Thymus (tissue), 11 donors: Measurements from ENCODE around the gene VTA1. TPM values are rescaled to one million over a fixed set of nuclear protein-coding genes. Genes with fewer than 3 reads are reported as not detected.
"Not testable (repeated sequence)": the region's sequence is repeated elsewhere in the genome, so short reads cannot be mapped to it uniquely, and the experiment has no call there.

ENCODE experiments used
- DNase-seq, 9 donors: peaks; one replicate each; pipeline ENCODE4 v3.0.0-alpha.2; 2013; ENCODE audit warnings: low spot score in 9 of 9, low read depth in 6 of 9, missing footprints in 1 of 9
- H3K27ac ChIP-seq, 2 donors: one replicate each; pipeline ENCODE4 v1.5.1; 2013; ENCODE audit warnings: control low read depth in 1 of 2, low read depth in 1 of 2, low read length in 1 of 2, mild to moderate bottlenecking in 1 of 2, moderate library complexity in 1 of 2
- H3K27me3 ChIP-seq, 2 donors: one replicate each; pipeline ENCODE4 v1.5.1; 2013; ENCODE audit warnings: low read length in 1 of 2; ENCODE audit not compliant: control insufficient read depth in 2 of 2, insufficient read depth in 1 of 2
- H3K36me3 ChIP-seq, 2 donors: one replicate each; pipeline ENCODE4 v1.5.1; 2013; ENCODE audit warnings: low read length in 1 of 2, mild to moderate bottlenecking in 1 of 2, moderate library complexity in 1 of 2; ENCODE audit not compliant: control insufficient read depth in 2 of 2, insufficient read depth in 2 of 2
- H3K4me1 ChIP-seq, 2 donors: one replicate each; pipeline ENCODE4 v1.5.1; 2013; ENCODE audit warnings: low read length in 2 of 2; ENCODE audit not compliant: control insufficient read depth in 2 of 2, insufficient read depth in 2 of 2
- H3K4me3 ChIP-seq, 2 donors: one replicate each; pipeline ENCODE4 v1.5.1; 2013; ENCODE audit warnings: low read length in 2 of 2, control low read depth in 1 of 2, mild to moderate bottlenecking in 1 of 2
- H3K9me3 ChIP-seq, 2 donors: one replicate each; pipeline ENCODE4 v1.5.1; 2013; ENCODE audit warnings: low read length in 1 of 2, mild to moderate bottlenecking in 1 of 2; ENCODE audit not compliant: control insufficient read depth in 2 of 2, insufficient read depth in 1 of 2
- WGBS: extraction: QIAGEN DNeasy Blood & Tissue Kit; methylation state at CpG from one replicate; pipeline ENCODE4 v1.1.7; 2013; 5-methylcytosine and 5-hydroxymethylcytosine counted together
- polyA plus RNA-seq: library from polyadenylated mRNA; stranded (reverse); fragments of 200-250 nt; gene quantifications from one replicate; pipeline ENCODE4 v1.2.3, GENCODE V29; 2013
- total RNA-seq: library from RNA; stranded (reverse); fragments of 120-200 nt; gene quantifications from one replicate; pipeline ENCODE4 v1.2.4, GENCODE V29; 2013
- donor health status: healthy.

Gene VTA1
- total and polyA plus RNA-seq, 2 donors, result 35.7 to 57.1 TPM

DNA sequence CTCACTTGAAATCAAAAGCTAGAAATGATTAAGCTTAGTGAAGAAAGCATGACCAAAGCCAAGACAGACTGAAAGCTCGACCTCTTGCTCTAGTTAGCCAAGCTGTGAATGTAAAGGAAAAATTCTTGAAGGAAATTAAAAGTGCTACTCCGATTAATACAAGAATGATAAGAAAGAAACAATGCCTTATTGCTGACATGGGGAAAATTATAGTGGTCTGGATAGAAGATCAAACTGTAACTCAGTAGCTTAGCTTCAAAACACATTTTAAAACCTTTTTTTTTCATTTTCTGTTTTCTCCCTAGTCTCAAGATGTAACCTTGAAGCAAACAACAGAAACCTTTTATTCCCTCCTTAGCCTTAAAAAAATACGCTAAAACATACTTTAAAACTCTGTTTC is 25.7 kb upstream of the VTA1 start:
- no peaks in the 10 kb centered on the region for H3K36me3 ChIP-seq
- no peak overlapping the region for H3K27ac ChIP-seq
- H3K27me3 ChIP-seq, result no peaks in the 10 kb centered on the region
- H3K4me1 ChIP-seq, result no peaks in the 10 kb centered on the region
- no peaks in the 10 kb centered on the region for H3K9me3 ChIP-seq
- WGBS, result 91% methylated on average over 3 of the region's 3 CpGs
- DNase-seq, result no peak
- H3K4me3 ChIP-seq, result no peak overlapping the region

DNA sequence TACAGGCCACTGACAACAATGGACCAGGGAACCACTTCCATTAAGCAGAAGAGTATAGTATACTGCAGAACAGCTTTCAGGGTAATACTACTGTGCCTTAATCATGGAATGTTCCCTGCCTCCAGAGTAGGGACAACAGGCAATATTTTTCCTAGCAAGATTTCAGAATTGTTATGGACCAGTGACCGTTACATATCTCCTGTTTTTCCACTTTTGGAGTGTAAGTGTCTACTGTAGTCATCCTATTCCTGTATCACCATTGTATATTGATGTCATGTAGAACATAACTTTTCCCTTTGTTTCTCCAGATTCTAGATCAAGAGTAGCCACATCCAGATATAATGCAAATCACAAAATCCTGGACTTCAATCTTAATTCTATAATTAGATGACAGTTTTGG is 16.2 kb upstream of the VTA1 start:
- Histone ChIP-seq H3K4me3 (no peak overlapping the region), H3K27me3 (no peaks in the 10 kb centered on the region), H3K27ac (no peak overlapping the region), H3K4me1 (no peaks in the 10 kb centered on the region), H3K9me3 (no peaks in the 10 kb centered on the region), H3K36me3 (no peaks in the 10 kb centered on the region)
- DNase-seq, result no peak
- WGBS, result 98% methylated on average over 1 of the region's 1 CpG

DNA sequence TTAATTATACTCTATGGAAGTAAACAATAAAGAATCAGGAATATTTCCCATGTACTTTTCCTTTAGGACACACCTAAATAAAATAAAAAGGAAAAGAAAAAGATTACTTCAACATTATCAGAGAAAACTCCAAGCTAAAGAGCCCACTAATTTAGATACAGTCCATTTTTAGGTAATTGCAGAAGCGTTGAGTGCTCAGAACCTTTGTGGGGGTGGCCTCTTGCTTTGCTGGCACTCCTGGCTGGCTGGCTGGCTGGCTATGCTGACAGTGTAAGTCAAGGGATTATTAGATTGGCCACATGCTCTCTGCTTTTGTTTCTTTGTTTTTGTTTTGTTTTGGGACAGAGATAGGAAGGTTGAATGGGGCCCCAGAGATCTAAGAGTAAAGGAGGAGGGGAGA is 14.4 kb upstream of the VTA1 start, which contains the start of gene GJE1:
Gene GJE1, plus strand, starts transcription at position 301 of the 400 bp plus-strand sequence. CDS start 234 bp downstream, outside the sequence.
- no peak within 1 kb of the TSS for H3K27ac ChIP-seq

DNA sequence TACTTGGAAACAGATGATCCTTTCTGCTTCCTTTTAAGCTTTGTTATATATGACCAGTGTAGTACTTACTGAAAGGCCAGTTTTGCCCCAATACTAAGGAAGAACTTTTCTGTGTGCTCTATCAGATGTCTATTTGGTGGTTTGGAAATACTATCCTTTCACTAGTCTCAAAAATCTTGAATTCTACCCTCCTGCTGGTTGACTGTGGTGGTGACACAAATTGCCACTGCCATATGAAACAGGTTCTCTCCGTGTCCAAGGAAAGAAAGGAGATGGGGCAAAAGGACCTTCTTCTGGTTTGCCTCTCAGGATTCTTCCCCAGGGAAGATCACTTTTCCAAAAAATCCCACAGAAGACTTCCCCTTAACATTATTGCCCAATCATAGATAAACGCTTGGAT is 8.2 kb upstream of the VTA1 start:
- Histone ChIP-seq H3K9me3 (no peaks in the 10 kb centered on the region), H3K4me3 (no peak overlapping the region), H3K36me3 (no peaks in the 10 kb centered on the region), H3K27me3 (no peaks in the 10 kb centered on the region), H3K27ac (no peak overlapping the region), H3K4me1 (no peaks in the 10 kb centered on the region)
- no peak for DNase-seq
- 50% methylated on average over 2 of the region's 2 CpGs for WGBS

More for the DNA sequence above, 14.4 kb upstream of the VTA1 start, which contains the start of gene GJE1:
- H3K27me3 ChIP-seq, result no peaks in the 10 kb centered on the region
- no peak within 1 kb of the TSS for H3K4me3 ChIP-seq
- H3K4me1 ChIP-seq, result no peaks in the 10 kb centered on the region
- WGBS, result 92% methylated on average over 1 of the region's 1 CpG
- no peak for DNase-seq
- no peaks in the 10 kb centered on the region for H3K9me3 ChIP-seq
- no peaks in the 10 kb centered on the region for H3K36me3 ChIP-seq

DNA sequence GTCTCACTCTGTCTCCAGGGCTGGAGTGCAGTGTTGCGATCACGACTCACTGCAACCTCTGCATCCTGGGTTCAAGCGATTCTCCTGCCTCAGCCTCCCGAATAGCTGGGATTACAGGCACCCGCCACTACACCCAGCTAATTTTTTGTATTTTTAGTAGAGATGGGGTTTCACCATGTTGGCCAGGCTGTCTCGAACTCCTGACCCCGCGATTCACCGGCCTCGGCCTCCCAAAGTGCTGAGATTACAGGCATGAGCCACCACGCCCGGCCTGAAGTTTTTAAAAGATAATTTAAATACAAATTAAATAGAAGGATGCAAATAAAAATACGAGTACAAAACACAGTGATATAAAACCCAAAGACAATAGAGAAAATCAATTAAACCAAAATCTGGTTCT is 5.5 kb upstream of the VTA1 start:
- not testable (repeated sequence) for H3K4me3 ChIP-seq, DNase-seq, H3K27me3 ChIP-seq, H3K36me3 ChIP-seq, H3K4me1 ChIP-seq, H3K27ac ChIP-seq, H3K9me3 ChIP-seq
- WGBS, result 98% methylated on average over 13 of the region's 13 CpGs

DNA sequence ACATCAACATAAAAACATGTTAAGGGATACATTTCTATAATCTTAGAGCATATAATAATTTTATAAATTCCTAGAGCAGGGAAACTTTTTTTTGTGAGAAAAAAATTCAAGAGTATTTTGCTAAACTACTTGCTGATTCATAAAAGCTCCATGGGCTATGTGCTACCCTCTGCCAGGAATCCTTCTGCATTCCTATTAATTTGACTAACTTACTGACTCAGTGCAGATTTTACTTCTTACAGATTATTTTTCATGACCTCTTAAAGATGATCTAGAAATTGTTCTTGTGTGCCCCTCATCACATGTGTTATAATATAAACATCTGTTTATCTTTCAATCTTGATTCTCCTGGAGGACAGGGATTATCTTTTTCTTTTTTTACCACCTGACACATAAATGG is 5.7 kb downstream of the VTA1 start:
- H3K36me3 ChIP-seq, result no peaks in the 10 kb centered on the region
- H3K9me3 ChIP-seq, result no peaks in the 10 kb centered on the region
- H3K4me1 ChIP-seq, result no peaks in the 10 kb centered on the region
- H3K27ac ChIP-seq, result no peak overlapping the region
- no peak for DNase-seq
- no peak overlapping the region for H3K4me3 ChIP-seq
- H3K27me3 ChIP-seq, result no peaks in the 10 kb centered on the region

DNA sequence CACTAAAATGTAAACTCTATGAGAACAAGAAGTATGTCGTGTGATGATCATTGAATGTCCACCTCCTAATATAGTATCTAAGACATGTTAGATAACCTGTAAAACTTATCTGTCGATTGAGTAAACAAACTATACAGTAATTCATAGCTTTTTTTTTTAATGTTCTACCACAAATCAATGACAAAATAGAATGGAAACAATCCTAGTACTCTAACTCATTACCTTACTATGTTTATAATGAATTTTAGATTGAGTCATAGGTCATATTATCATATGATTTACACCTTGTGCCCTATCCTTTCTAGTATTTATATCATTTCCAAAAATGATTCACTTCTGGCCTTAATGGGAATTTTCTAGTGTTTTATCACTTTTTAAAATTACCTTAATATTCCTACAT is 6.1 kb downstream of the VTA1 start:
- no peaks in the 10 kb centered on the region for H3K9me3 ChIP-seq
- no peaks in the 10 kb centered on the region for H3K36me3 ChIP-seq
- no peak overlapping the region for H3K27ac ChIP-seq
- H3K4me3 ChIP-seq, result no peak overlapping the region
- whole genome bisulfite sequencing, result 69% methylated on average over 2 of the region's 2 CpGs
- no peak for DNase-seq
- no peaks in the 10 kb centered on the region for H3K27me3 ChIP-seq
- no peaks in the 10 kb centered on the region for H3K4me1 ChIP-seq

DNA sequence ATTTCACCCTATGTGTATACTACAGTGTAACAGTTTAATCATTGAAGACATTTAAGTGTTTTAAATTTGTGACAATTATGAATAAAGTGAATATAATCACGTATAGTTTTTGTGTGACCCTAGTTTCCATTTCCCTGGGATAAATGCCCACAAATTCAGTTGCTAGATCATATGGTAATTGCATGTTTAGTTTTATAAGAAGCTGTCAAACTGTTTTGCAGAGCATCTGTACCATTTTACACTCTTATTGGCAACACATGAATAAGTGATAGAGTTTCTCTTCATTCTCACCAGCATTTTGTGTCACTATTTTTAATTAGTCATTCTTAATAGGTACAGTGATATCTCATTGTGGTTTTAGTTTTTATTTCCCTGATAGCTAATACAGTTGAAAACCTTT is 7.3 kb downstream of the VTA1 start:
- Histone ChIP-seq H3K4me1 (no peaks in the 10 kb centered on the region), H3K36me3 (no peaks in the 10 kb centered on the region), H3K4me3 (no peak overlapping the region), H3K9me3 (no peaks in the 10 kb centered on the region), H3K27me3 (no peaks in the 10 kb centered on the region), H3K27ac (no peak overlapping the region)
- 99% methylated on average over 1 of the region's 1 CpG for WGBS
- DNase-seq, result no peak

DNA sequence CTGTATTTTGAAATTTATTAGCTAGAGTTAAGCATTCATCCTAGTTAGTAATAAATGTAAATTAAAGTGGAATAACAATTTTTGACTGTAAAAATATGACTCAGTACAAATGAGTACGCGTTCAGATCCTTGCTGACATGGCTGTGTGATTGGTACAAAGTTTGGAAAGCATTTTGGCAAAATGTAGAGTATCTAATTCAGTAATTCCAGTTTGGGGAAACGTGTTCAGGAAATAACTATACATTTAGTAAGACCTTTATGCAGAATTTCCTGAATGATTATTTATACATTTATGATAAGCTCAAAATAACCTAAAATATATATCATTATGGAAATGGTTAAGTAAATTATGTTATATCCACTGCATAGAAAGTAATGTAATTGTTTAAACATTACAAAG is 8.0 kb downstream of the VTA1 start:
- no peak for DNase-seq
- 79% methylated on average over 3 of the region's 3 CpGs for WGBS
- Histone ChIP-seq H3K36me3 (no peaks in the 10 kb centered on the region), H3K27ac (no peak overlapping the region), H3K4me3 (no peak overlapping the region), H3K4me1 (no peaks in the 10 kb centered on the region), H3K27me3 (no peaks in the 10 kb centered on the region), H3K9me3 (no peaks in the 10 kb centered on the region)
